ENCODE data around the gene M1AP.

The M1AP gene

GRCh38 chr2:74560591-74560990 lies 87.5 kb downstream of the M1AP start:
- no peak overlapping the region for H3K4me3 ChIP-seq (ENCODE audit: low read length)
- DNase-seq (ENCODE audit: low read depth) = peak; percentile 18
- TF ChIP-seq, protein P1, sequence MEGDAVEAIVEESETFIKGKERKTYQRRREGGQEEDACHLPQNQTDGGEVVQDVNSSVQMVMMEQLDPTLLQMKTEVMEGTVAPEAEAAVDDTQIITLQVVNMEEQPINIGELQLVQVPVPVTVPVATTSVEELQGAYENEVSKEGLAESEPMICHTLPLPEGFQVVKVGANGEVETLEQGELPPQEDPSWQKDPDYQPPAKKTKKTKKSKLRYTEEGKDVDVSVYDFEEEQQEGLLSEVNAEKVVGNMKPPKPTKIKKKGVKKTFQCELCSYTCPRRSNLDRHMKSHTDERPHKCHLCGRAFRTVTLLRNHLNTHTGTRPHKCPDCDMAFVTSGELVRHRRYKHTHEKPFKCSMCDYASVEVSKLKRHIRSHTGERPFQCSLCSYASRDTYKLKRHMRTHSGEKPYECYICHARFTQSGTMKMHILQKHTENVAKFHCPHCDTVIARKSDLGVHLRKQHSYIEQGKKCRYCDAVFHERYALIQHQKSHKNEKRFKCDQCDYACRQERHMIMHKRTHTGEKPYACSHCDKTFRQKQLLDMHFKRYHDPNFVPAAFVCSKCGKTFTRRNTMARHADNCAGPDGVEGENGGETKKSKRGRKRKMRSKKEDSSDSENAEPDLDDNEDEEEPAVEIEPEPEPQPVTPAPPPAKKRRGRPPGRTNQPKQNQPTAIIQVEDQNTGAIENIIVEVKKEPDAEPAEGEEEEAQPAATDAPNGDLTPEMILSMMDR (IDR thresholded peaks at IDR 0.05; ENCODE audit: insufficient read depth, low read depth, low read length, missing control alignments) = no peak

GRCh38 chr2:74559912-74560311 lies 88.2 kb downstream of the M1AP start:
- TF ChIP-seq, protein P1 (IDR thresholded peaks at IDR 0.05; ENCODE audit: insufficient read depth, low read depth, low read length, missing control alignments) = no peak
- H3K4me3 ChIP-seq (ENCODE audit: low read length) = no peak overlapping the region
- no peak for DNase-seq (ENCODE audit: low read depth)

DNA sequence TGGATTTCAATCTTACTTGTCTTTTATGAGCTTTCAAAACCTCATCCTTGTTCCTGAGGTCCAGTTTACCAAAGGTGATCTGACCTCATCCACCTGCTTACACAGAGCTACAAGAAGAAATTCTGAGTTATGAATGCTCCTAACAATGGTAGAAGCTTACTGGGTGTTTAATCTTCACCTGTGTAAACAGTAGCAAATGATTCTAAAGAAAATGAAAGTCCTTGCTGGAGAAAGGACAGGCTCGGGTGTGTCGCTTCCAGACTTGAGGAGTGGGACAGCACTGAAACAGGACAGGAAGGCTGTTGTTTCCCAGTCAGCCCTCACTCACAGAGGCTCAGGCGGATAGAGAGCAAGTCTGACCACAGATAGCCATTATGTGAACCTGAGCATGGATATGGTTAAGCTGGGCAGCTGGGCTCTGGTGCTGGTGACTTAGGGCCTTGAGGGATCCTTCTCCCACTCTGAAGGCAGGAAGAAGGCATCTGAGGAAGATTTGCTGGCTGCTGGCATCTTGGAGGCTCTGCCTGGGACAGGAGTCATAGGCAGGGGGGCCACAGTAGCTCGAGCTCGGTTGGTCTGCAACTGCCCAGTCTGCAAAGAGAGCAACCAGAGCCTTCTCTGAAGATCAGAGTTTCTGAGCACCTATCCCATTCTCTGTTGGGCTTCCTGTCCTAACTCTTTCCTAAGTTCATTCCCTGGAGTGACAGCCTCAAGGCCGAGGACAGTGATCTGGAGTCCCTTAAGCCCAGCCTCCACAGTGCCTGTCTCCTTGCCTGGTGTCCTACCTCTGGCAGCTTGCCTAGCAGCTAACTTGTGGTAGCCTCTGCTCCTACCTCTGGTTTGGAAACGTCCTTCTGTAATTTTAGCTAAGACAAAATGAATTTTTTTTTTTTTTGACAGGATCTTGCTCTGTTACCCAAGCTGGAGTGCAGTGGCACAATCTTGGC lies 89.6 kb downstream of the M1AP start:
- no peak for DNase-seq (ENCODE audit: low read depth)
- TF ChIP-seq, protein P1 (IDR thresholded peaks at IDR 0.05; ENCODE audit: insufficient read depth, low read depth, low read length, missing control alignments) = no peak
- no peak overlapping the region for H3K4me3 ChIP-seq (ENCODE audit: low read length)

DNA sequence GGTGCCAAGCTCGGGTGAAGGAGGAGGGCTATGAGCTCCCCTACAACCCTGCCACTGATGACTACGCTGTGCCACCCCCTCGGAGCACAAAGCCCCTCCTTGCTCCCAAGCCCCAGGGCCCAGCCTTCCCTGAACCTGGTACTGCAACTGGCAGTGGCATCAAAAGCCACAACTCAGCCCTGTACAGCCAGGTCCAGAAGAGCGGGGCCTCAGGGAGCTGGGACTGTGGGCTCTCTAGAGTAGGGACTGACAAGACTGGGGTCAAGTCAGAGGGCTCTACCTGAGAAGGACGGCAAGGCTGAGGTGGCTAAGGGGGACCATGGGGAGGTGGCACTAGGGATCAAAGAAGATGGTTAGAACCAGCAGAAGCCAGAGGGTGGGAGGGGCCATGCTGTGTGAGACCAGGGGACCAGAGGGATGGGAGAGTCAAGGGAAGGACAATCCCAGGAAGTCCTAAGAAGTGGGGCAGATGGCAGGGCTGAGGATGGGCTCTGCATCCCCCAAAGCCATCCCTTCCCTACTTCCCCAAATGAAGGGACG lies 91.2 kb downstream of the M1AP start:
- TF ChIP-seq, protein P1 (IDR thresholded peaks at IDR 0.05; ENCODE audit: insufficient read depth, low read depth, low read length, missing control alignments) = no peak
- no peak for DNase-seq (ENCODE audit: low read depth)
- H3K4me3 ChIP-seq (ENCODE audit: low read length) = no peak overlapping the region

- TF ChIP-seq, protein P1 (IDR thresholded peaks at IDR 0.05; ENCODE audit: insufficient read depth, low read depth, low read length, missing control alignments) = no peak
- no peak overlapping the region for H3K4me3 ChIP-seq (ENCODE audit: low read length)
- DNase-seq (ENCODE audit: low read depth) = no peak
Observed at GRCh38 chr2:74556159-74556558, 92.0 kb downstream of the M1AP start.

- DNase-seq (ENCODE audit: low read depth) = no peak
- H3K4me3 ChIP-seq (ENCODE audit: low read length) = no peak overlapping the region
- TF ChIP-seq, protein P1 (IDR thresholded peaks at IDR 0.05; ENCODE audit: insufficient read depth, low read depth, low read length, missing control alignments) = no peak
Observed at GRCh38 chr2:74555610-74556103, 92.5 kb downstream of the M1AP start.

Measured in epithelial cell of esophagus (primary cell).